IPS-15b (cell line): ENCODE measurements around the gene TMEM150A.

Experiments
- H3K27me3 ChIP-seq: one replicate; pipeline ENCODE4 v1.6.1; 2013; ENCODE audit warnings: low read length; ENCODE audit not compliant: control insufficient read depth, insufficient read depth
- H3K36me3 ChIP-seq: one replicate; pipeline ENCODE4 v1.6.1; 2013; ENCODE audit warnings: low read length; ENCODE audit not compliant: control insufficient read depth, insufficient read depth
- H3K4me1 ChIP-seq: one replicate; pipeline ENCODE4 v1.6.1; 2013; ENCODE audit warnings: mild to moderate bottlenecking, low read length; ENCODE audit not compliant: control insufficient read depth, insufficient read depth
- H3K4me3 ChIP-seq: one replicate; pipeline ENCODE4 v1.5.1; 2013; ENCODE audit warnings: low read depth, low read length
- H3K9ac ChIP-seq: one replicate; pipeline ENCODE4 v1.6.1; 2013; ENCODE audit warnings: low read depth, mild to moderate bottlenecking, low read length
- H3K9me3 ChIP-seq: one replicate; pipeline ENCODE4 v1.6.1; 2013; ENCODE audit warnings: mild to moderate bottlenecking, low read length; ENCODE audit not compliant: control insufficient read depth, insufficient read depth

TMEM150A gene

GRCh38 chr2:85602476-85603234 is at the start of gene TMEM150A:
Gene TMEM150A (minus strand): TSS chr2:85602698. CDS start chr2:85601948, 750 bp downstream.
- no peaks in the 10 kb centered on the region for H3K9me3 ChIP-seq
- H3K9ac ChIP-seq: peak within 1 kb of the TSS; percentile 65
- H3K4me3 ChIP-seq: peak within 1 kb of the TSS; percentile 100
- no peaks in the 10 kb centered on the region for H3K27me3 ChIP-seq
- peaks cover 22% of the 10 kb centered on the region for H3K36me3 ChIP-seq
- no peaks in the 10 kb centered on the region for H3K4me1 ChIP-seq

- Histone ChIP-seq H3K36me3 (peaks cover 39% of the 10 kb centered on the region), H3K9me3 (no peaks in the 10 kb centered on the region), H3K4me3 (no peak overlapping the region), H3K27me3 (no peaks in the 10 kb centered on the region), H3K4me1 (no peaks in the 10 kb centered on the region), H3K9ac (no peak overlapping the region)
Observed at GRCh38 chr2:85652056-85652455, 49.6 kb upstream of the TMEM150A start.

GRCh38 chr2:85651097-85651496 is 48.6 kb upstream of the TMEM150A start:
- Histone ChIP-seq H3K4me3 (no peak overlapping the region), H3K27me3 (no peaks in the 10 kb centered on the region), H3K9me3 (no peaks in the 10 kb centered on the region), H3K36me3 (peaks cover 46% of the 10 kb centered on the region), H3K4me1 (no peaks in the 10 kb centered on the region), H3K9ac (no peak overlapping the region)

GRCh38 chr2:85650456-85650855 is 48.0 kb upstream of the TMEM150A start:
- Histone ChIP-seq H3K36me3 (peaks cover 44% of the 10 kb centered on the region), H3K4me3 (no peak overlapping the region), H3K9me3 (no peaks in the 10 kb centered on the region), H3K4me1 (no peaks in the 10 kb centered on the region), H3K9ac (no peak overlapping the region), H3K27me3 (no peaks in the 10 kb centered on the region)

GRCh38 chr2:85649201-85650190 is 47.0 kb upstream of the TMEM150A start:
- H3K4me3 ChIP-seq: no peak overlapping the region
- peaks cover 52% of the 10 kb centered on the region for H3K36me3 ChIP-seq
- H3K4me1 ChIP-seq: no peaks in the 10 kb centered on the region
- no peaks in the 10 kb centered on the region for H3K9me3 ChIP-seq
- no peaks in the 10 kb centered on the region for H3K27me3 ChIP-seq
- H3K9ac ChIP-seq: no peak overlapping the region

GRCh38 chr2:85648619-85649018 is 46.1 kb upstream of the TMEM150A start:
- Histone ChIP-seq H3K36me3 (peaks cover 61% of the 10 kb centered on the region), H3K27me3 (no peaks in the 10 kb centered on the region), H3K4me3 (no peak overlapping the region), H3K4me1 (no peaks in the 10 kb centered on the region), H3K9me3 (no peaks in the 10 kb centered on the region), H3K9ac (no peak overlapping the region)

GRCh38 chr2:85647823-85648526 is 45.5 kb upstream of the TMEM150A start:
- Histone ChIP-seq H3K4me3 (no peak overlapping the region), H3K4me1 (no peaks in the 10 kb centered on the region), H3K27me3 (no peaks in the 10 kb centered on the region), H3K9me3 (no peaks in the 10 kb centered on the region), H3K36me3 (peaks cover 61% of the 10 kb centered on the region), H3K9ac (no peak overlapping the region)

GRCh38 chr2:85646166-85646565 is 43.7 kb upstream of the TMEM150A start:
- no peak overlapping the region for H3K9ac ChIP-seq
- no peaks in the 10 kb centered on the region for H3K4me1 ChIP-seq
- H3K36me3 ChIP-seq: peaks cover 73% of the 10 kb centered on the region
- no peaks in the 10 kb centered on the region for H3K27me3 ChIP-seq
- no peak overlapping the region for H3K4me3 ChIP-seq
- H3K9me3 ChIP-seq: no peaks in the 10 kb centered on the region

- Histone ChIP-seq H3K4me1 (no peaks in the 10 kb centered on the region), H3K9ac (no peak overlapping the region), H3K4me3 (no peak overlapping the region), H3K36me3 (peaks cover 75% of the 10 kb centered on the region), H3K27me3 (no peaks in the 10 kb centered on the region), H3K9me3 (no peaks in the 10 kb centered on the region)
Observed at GRCh38 chr2:85644909-85645308, 42.4 kb upstream of the TMEM150A start.

GRCh38 chr2:85642725-85643124 is 40.2 kb upstream of the TMEM150A start:
- Histone ChIP-seq H3K4me3 (no peak overlapping the region), H3K27me3 (no peaks in the 10 kb centered on the region), H3K9me3 (no peaks in the 10 kb centered on the region), H3K9ac (no peak overlapping the region), H3K36me3 (peaks cover 70% of the 10 kb centered on the region), H3K4me1 (no peaks in the 10 kb centered on the region)

GRCh38 chr2:85635636-85636035 is 33.1 kb upstream of the TMEM150A start:
- Histone ChIP-seq H3K27me3 (no peaks in the 10 kb centered on the region), H3K4me1 (no peaks in the 10 kb centered on the region), H3K36me3 (peaks cover 49% of the 10 kb centered on the region), H3K9me3 (no peaks in the 10 kb centered on the region), H3K4me3 (no peak overlapping the region), H3K9ac (no peak overlapping the region)
